ENCODE results near the gene PLEKHA5. TPM values are rescaled to one million over a fixed set of nuclear protein-coding genes. Genes with fewer than 3 reads are reported as not detected.
"Not testable (repeated sequence)": the region's sequence is repeated elsewhere in the genome, so short reads cannot be mapped to it uniquely, and the experiment has no call there.

PLEKHA5 gene
- total RNA-seq, 1 donor from 2014 or later, result 68.6 TPM

DNA sequence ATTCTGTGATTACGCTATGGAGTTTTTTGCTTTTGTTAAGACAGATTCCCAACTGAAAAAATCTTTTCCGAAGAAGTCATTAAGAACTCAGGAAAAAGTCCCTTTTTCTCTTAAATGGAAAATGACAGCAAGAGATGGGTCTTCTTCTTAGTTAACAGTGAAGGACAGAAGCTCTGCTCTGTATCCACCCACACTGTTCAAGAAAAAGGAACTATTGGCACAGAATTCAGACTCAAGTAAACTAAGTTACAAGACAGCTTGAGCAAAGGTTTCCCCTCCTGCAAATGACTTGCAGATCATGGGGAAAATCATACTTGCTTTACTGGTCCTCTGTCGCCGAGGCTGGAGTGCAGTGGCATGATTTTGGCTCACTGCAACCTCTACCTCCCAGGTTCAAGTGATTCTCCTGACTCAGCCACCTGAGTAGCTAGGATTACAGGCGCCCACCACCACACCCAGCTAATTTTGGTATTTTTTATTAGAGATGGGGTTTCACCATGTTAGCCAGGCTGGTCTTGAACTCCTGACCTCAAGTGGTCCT, 172.6 kb downstream of the PLEKHA5 start:
- Mint-ChIP-seq H3K27ac (peak overlapping the region; percentile 14), H3K4me3 (no peak overlapping the region), H3K4me1 (ENCODE audit: unreplicated experiment) (no peaks in the 10 kb centered on the region), H3K36me3 (peaks cover 19% of the 10 kb centered on the region), H3K9me3 (no peaks in the 10 kb centered on the region), H3K27me3 (no peaks in the 10 kb centered on the region)
- no peak for DNase-seq (ENCODE audit: extremely low spot score, unreplicated experiment)
- TF ChIP-seq, protein P1, sequence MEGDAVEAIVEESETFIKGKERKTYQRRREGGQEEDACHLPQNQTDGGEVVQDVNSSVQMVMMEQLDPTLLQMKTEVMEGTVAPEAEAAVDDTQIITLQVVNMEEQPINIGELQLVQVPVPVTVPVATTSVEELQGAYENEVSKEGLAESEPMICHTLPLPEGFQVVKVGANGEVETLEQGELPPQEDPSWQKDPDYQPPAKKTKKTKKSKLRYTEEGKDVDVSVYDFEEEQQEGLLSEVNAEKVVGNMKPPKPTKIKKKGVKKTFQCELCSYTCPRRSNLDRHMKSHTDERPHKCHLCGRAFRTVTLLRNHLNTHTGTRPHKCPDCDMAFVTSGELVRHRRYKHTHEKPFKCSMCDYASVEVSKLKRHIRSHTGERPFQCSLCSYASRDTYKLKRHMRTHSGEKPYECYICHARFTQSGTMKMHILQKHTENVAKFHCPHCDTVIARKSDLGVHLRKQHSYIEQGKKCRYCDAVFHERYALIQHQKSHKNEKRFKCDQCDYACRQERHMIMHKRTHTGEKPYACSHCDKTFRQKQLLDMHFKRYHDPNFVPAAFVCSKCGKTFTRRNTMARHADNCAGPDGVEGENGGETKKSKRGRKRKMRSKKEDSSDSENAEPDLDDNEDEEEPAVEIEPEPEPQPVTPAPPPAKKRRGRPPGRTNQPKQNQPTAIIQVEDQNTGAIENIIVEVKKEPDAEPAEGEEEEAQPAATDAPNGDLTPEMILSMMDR (conservative IDR thresholded peaks at IDR 0.05), result no peak

GRCh38 chr12:19303496-19303895, 174.0 kb downstream of the PLEKHA5 start:
- no peaks in the 10 kb centered on the region for H3K9me3 Mint-ChIP-seq
- no peak for DNase-seq (ENCODE audit: extremely low spot score, unreplicated experiment)
- H3K4me3 Mint-ChIP-seq, result no peak overlapping the region
- no peaks in the 10 kb centered on the region for H3K27me3 Mint-ChIP-seq
- H3K36me3 Mint-ChIP-seq, result peaks cover 30% of the 10 kb centered on the region
- no peaks in the 10 kb centered on the region for H3K4me1 Mint-ChIP-seq (ENCODE audit: unreplicated experiment)
- TF ChIP-seq, protein P1 (conservative IDR thresholded peaks at IDR 0.05), result no peak
- no peak overlapping the region for H3K27ac Mint-ChIP-seq

GRCh38 chr12:19304149-19304750, 174.7 kb downstream of the PLEKHA5 start:
- TF ChIP-seq, protein P1 (conservative IDR thresholded peaks at IDR 0.05), result no peak
- DNase-seq (ENCODE audit: extremely low spot score, unreplicated experiment), result no peak
- Mint-ChIP-seq H3K4me3 (no peak overlapping the region), H3K4me1 (ENCODE audit: unreplicated experiment) (no peaks in the 10 kb centered on the region), H3K27ac (no peak overlapping the region), H3K9me3 (no peaks in the 10 kb centered on the region), H3K27me3 (no peaks in the 10 kb centered on the region), H3K36me3 (peaks cover 32% of the 10 kb centered on the region)

DNA sequence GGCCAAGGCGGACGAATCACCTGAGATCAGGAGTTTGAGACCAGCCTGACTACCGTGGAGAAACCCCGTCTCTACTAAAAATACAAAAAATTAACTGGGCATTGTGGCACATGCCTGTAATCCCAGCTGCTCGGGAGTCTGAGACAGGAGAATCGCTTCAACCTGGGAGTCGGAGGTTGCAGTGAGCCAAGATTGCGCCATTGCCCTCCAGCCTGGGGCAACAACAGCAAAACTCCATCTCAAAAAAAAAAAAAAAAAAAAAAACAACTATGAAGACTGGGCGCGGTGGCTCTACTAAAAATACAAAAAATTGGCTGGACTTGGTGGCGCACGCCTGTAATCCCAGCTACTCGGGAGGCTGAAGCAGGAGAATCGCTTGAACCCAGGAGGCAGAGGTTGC, 176.1 kb downstream of the PLEKHA5 start:
- not testable (repeated sequence) for H3K4me3 Mint-ChIP-seq; DNase-seq (ENCODE audit: extremely low spot score, unreplicated experiment); H3K9me3 Mint-ChIP-seq; H3K27me3 Mint-ChIP-seq; H3K4me1 Mint-ChIP-seq (ENCODE audit: unreplicated experiment); H3K27ac Mint-ChIP-seq
- H3K36me3 Mint-ChIP-seq, result peaks cover 24% of the 10 kb centered on the region

DNA sequence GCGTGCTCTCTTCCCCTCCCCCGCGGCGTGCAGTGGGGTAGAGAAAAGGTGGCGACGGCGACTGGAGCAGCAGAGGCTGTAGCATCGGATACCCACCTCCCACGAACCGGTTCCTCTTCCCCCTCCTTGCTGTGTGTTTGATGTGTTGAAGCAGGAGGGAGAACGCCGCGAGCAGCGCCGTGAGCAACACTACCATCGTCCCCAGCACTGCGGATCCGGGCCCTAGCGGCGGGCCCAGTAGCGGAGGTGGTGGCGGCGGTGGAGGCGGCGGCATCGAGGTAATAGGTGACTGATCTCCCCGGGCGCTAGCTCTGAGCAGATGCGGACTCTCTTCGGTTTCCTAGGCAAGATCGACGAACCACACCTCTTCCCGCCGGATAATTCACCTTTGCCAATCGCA, 176.8 kb downstream of the PLEKHA5 start:
- peaks cover 24% of the 10 kb centered on the region for H3K36me3 Mint-ChIP-seq
- TF ChIP-seq, protein P1 (conservative IDR thresholded peaks at IDR 0.05), result no peak
- H3K27me3 Mint-ChIP-seq, result no peaks in the 10 kb centered on the region
- DNase-seq (ENCODE audit: extremely low spot score, unreplicated experiment), result no peak
- H3K4me1 Mint-ChIP-seq (ENCODE audit: unreplicated experiment), result no peaks in the 10 kb centered on the region
- no peaks in the 10 kb centered on the region for H3K9me3 Mint-ChIP-seq
- H3K4me3 Mint-ChIP-seq, result no peak overlapping the region
- no peak overlapping the region for H3K27ac Mint-ChIP-seq

DNA sequence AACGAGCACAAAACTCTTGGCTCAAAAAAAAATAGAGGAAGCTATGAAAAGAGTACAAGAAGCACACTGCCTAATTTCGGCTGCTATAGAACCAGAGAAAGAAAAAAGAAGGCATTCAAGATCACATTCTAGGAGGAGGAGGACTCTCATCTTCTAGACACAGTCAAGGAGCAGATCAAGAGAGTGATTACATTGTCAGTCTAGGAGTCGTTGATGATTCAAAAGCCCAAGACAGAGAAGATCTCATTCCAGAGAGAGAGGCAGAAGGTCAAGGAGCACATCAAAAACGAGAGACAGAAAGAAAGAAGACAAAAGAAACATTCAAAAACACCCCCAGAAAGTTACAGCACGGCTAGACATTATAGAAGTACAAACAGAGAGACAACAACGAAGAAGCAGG, 177.9 kb downstream of the PLEKHA5 start:
- no peak overlapping the region for H3K4me3 Mint-ChIP-seq
- no peaks in the 10 kb centered on the region for H3K9me3 Mint-ChIP-seq
- H3K4me1 Mint-ChIP-seq (ENCODE audit: unreplicated experiment), result no peaks in the 10 kb centered on the region
- H3K27me3 Mint-ChIP-seq, result no peaks in the 10 kb centered on the region
- H3K36me3 Mint-ChIP-seq, result peaks cover 24% of the 10 kb centered on the region
- TF ChIP-seq, protein P1 (conservative IDR thresholded peaks at IDR 0.05), result no peak
- H3K27ac Mint-ChIP-seq, result no peak overlapping the region
- DNase-seq (ENCODE audit: extremely low spot score, unreplicated experiment), result no peak

Measured in type B pancreatic cell (in vitro differentiated cells).